GM19240 (cell line): ENCODE measurements around the gene RORC.
"Not testable (repeated sequence)": the region's sequence is repeated elsewhere in the genome, so short reads cannot be mapped to it uniquely, and the experiment has no call there.

Experiments used
- DNase-seq: peaks from one replicate; pipeline ENCODE4 v3.0.0; 2011; ENCODE audit warnings: low spot score; ENCODE audit not compliant: insufficient read length

Gene RORC

DNA sequence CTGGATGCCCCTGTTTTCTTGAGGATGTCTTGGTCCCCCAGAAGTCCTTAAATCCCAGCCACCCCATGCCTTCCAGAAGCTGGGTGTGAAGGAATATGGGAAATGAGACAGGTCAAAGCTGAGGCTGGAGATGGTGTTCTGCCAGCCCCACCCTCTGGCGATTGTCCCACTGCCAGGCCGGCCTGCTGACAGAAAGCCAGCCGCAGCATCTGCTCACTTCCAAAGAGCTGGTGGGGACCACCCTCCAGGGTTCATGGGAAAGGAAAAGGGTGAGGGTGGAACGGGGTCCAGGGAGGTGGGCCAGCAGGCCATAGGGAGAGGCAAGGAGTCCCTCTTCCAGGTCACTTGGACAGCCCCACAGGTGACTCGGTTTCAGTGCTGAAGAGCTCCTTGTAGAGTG is 24.5 kb downstream of the RORC start:
- DNase-seq, result no peak

DNA sequence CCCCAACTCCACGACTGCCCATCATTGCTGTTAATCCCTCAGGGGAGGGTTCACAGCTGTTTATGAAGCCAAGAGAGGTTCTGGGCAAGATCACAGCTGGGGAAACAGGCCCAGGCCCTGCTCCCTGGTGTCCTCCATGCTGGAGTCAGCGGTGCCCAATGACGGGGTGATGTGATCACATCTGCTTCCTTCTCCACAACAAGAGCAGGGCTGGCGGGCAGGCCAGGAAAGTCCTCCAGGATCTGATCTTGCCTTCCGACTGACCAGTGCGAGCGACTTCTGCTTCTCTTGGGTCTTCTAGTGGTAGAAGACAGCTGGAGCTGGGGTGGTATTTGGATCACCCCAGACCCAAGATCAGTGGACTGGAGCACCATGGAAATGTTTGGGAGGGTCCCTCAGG is 25.4 kb downstream of the RORC start:
- DNase-seq, result no peak

- no peak for DNase-seq
These were observed 26.4 kb downstream of the RORC start, which contains the start of gene LINGO4 for GRCh38 chr1:151805066-151805820. Gene LINGO4 (minus strand): TSS chr1:151805419. CDS start chr1:151802704, 2,715 bp downstream.

DNA sequence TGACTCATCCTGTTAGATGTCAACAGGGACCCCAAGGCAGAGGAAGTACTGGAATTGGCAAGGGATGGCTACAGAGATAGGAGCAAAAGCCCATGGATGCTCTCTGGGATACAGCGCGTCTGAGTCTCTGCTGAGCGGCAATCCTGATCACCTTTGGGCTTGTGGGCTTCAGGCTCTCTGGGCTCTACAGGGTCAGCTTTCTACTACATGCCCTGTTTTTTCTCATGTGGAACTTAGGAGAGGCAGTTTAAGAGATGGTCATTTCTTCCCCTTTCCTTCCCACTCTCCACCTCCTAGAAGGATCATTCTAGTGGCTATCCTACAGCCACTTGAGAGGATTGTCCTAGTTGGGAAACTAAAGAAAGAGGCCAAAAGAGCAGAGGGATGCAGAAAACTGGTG is 27.7 kb downstream of the RORC start:
- no peak for DNase-seq

DNA sequence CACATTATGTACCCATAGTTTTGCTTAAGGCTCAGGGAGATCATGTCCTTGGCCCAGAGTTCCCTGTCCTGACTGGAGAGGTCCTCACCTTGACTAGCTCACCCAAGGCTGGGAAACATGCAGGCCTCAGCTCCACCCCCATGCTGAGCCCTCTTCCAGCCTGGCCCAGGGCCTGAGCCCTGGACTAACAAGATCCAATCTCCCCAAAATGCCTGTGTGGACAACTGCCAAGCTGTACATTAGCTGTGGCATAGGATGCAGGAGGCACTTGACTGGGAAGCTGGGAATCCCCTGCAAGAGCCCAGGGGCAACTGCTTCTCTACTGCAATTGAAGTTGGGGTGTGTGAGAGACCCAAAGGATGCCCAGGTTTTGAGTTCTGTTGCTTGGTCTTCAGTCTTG is 28.4 kb downstream of the RORC start:
- DNase-seq, result no peak

GRCh38 chr1:151802372-151802771 is 29.2 kb downstream of the RORC start:
- no peak for DNase-seq

GRCh38 chr1:151801846-151802245 is 29.8 kb downstream of the RORC start:
- DNase-seq, result no peak

GRCh38 chr1:151801310-151801820 is 30.2 kb downstream of the RORC start:
- no peak for DNase-seq

DNA sequence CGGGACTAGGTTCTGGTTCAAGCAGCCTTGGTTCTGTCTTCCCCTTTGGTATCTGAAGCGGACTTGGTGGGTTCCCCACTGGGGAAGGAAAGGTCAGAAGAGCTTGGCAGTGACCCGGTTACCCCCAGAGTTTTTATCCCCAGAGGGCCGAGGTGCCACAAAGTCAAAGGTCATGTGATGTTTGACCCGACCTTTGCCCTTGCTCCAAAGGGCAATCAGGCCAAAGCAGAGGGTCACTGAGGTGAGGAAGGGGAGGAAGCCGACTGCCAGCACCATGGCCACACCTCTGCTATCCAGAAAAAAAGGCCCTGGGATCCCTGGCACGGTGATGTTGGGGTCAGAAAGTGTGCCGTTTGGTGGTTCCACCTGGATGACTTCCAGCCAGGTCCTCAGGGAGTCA is 30.8 kb downstream of the RORC start:
- DNase-seq, result no peak

- DNase-seq, result no peak
These were observed 32.2 kb downstream of the RORC start for GRCh38 chr1:151799179-151800022.

GRCh38 chr1:151798571-151798970 is 33.0 kb downstream of the RORC start:
- no peak for DNase-seq

DNA sequence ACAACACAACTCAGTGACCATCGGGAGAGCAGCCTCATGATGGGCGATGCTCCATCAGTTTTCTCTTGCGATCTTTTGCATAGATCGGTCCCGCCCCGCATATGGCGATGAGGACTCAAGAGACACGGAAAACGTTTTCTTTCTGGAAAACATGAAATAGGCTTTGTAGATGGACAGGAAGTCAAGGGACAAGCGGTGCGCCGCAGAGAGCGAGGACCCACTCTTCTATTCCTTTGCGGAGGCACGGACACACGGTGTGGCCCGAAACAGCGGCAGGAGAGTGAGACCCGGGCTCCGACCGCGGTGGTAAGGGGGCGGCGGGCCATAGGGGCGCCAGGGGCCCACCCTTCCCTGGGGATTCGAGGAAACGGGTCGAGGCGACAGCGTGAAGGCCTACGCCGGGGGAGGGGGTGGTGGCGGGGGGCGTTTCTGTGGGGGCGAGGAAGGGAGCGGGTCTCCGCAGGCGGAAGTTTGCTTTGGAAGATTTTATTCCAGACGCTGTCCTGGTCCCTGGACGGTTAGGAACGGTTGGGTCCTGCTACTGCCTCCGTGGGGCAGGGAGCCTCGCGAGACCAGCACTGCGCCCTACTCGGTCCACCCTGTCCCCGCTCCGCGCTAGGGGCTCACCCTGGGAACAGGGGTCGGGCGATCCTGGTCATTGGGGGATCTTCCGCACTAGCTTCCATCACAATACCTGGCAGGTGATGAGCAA is 40.5 kb downstream of the RORC start:
- DNase-seq, result no peak

DNA sequence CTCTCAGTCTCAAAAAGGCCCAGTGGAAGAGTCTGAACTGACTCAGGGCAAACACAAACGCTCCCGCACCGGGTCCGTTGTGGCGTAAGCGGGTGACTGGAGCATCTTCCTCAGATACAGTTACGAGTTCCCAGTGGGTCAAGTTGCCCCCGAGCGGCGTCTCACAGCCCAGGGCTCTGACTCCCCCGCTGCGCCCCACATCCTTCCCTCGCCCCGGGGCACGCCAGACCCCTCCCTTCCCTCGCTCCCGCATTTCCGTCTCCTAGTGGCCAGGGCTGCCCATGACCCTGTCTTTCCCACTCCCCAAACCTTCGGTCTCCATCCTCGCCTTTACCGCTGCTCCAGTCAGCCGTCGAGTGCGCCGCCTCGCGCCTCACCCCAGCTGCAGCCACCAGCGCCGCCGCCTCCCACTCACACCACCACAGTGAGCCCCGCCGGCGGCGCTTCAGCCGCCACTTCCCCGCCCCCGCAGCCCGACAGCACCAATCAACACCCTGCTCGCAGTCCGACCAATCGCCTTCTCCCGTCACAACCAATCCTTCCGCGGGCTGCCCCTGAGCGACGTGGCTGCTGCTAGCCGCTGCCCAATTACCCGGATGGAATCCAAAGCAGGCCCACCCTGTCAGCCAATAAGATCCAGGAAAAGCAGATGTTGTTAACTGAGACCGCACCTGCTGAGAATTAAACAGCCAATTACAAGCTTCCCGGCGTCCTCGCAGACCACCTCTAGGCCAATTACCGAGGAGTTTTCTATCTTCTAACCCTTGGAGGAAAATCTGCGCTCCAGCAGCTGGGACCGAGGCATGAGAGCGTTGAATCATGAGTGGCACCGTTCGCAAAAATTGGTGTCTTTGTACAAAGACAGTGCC is 41.3 kb downstream of the RORC start, which contains the start of gene TDRKH:
TSS of gene TDRKH (minus strand) at position 430 of the 869 bp plus-strand sequence. CDS start 7,478 bp downstream, outside the sequence.
- peak; percentile 98 for DNase-seq

DNA sequence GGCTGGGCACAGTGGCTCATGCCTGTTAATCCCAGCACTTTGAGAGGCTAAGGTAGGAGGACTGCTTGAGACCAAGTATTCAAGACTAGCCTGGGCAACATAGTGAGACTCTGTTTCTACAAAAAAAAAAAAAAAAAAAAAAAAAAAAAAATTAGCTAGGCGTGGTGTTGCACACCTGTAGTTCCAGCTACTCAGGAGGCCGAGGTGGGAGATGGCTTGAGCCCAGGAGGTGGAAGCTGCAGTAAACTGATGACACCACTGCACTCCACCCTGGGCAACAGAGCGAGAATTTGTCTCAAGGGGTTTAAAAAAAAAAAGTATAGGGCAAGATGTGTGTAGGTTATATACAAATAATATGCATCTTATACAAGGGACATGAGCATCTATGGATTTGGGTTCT is 43.9 kb downstream of the RORC start:
- no peak for DNase-seq

- DNase-seq, result no peak
These were observed 47.8 kb downstream of the RORC start for GRCh38 chr1:151783796-151784195.

DNA sequence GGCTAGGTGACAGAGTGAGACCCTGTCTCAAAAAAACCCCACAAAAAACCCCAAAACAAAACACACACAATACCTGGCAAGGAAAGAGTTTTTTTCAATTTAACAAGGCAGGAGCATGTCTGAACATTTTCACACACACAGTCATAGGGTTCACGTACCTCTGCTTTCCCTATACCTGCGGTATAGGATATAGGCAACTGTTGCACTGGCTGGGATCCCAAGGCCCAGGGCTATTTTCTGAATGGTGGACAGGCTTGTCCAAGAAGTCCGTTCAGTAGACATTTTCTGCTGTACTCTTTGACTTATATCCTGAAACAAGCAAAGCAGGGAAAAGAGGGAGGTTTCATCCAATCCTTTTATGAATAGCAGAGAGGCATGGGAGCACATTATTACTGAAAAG is 48.9 kb downstream of the RORC start:
- no peak for DNase-seq

GRCh38 chr1:151782026-151782425 is 49.6 kb downstream of the RORC start:
- DNase-seq, result not testable (repeated sequence)

- DNase-seq, result not testable (repeated sequence)
These were observed 50.9 kb downstream of the RORC start for GRCh38 chr1:151780736-151781135.

DNA sequence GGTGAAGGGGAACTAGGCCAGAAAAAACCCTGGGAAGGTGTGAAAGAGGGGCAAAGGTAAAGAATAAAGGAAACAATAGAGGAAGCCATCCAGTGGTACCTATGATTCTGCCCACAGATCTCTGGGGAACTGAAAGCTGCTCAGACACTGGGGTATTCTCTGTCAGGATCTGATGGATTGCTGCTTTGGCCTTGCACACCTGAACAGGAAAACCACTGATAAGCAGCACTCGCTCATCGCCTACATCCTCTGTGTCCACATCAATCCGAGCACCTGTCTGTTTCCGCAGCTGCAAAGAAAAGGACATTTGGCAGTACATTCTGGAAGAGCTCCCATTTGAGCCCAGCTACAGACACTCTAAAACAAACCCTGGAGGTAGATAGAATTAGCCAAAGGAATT is 51.8 kb downstream of the RORC start:
- DNase-seq, result no peak

DNA sequence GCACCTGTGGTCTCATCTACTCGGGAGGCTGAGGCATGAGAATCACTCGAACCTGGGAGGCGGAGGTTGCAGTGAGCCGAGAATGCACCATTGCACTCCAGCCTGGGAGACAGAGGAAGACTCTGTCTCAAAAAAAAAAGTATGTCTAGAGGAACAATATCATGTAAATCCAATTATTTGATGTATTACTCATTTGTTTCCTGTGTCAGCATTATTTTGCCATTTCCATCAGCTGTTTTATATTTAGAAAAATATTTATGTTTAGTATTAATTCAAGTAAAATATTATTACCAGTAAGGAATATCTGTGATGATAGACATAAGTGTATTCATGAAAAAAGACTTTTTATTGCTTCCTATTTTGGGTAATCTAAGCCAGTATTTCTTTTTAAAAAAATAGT is 54.3 kb downstream of the RORC start:
- DNase-seq, result no peak

GRCh38 chr1:151776665-151777062 is 54.9 kb downstream of the RORC start:
- no peak for DNase-seq
